HG03095 (cell line): ENCODE measurements around the gene ADAP1.
"Not testable (repeated sequence)": the region's sequence is repeated elsewhere in the genome, so short reads cannot be mapped to it uniquely, and the experiment has no call there.

Source experiments
- ATAC-seq: cut with Tn5 transposase; IDR thresholded peaks from one replicate; pipeline ENCODE4 v1.9.1; 2021; ENCODE audit warnings: moderate library complexity; ENCODE audit not compliant: unreplicated experiment

The ADAP1 gene

DNA sequence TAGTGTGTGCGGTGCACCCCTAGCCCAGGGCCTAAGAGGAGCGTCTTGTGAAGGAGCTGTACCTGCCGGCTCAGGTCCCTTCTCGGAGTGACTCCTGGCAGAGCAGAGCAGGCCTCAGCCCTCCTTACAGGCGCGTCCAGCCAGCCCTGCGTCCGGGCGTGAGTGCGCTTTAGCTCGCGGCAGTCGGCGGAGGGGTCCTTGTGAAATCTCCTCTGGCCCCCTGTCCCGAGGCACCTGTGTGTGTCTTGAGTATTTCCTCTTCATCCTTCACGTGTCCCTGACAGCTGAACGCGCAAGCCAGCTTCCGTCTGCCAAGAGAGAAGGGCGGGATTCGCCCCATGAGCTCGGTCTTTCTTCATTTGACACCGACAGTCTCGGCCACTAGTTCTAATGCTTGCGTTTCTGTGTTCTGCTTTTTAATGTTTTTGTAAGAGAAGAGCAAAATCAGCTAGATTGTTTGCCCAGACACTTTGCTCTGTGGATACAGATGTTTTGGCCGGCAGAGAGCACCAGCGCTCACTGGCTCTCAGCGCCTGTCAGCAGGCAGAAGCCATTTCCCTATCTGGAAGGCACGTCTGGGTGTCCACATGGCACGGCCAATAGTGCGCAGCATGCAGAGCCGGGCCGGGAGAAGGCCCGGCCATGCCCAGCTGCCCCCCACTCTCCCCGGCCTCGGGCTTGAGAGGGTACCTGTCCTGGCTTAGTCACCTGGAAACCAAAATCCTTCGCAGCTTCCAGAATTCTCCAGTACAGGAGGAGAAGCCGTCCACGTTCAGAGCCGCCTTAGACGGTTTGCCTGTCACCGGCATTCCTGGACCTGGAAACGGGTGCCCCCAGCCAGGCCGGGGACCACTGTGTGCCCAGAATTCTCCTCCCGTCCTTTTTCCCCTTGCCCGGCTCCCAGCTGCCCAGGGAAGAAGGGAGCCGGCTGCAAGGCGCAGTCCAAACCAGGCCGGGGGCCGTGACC, 71.1 kb downstream of the ADAP1 start:
- ATAC-seq = no peak

GRCh38 chr7:882336-883035, 72.0 kb downstream of the ADAP1 start:
- ATAC-seq = no peak

DNA sequence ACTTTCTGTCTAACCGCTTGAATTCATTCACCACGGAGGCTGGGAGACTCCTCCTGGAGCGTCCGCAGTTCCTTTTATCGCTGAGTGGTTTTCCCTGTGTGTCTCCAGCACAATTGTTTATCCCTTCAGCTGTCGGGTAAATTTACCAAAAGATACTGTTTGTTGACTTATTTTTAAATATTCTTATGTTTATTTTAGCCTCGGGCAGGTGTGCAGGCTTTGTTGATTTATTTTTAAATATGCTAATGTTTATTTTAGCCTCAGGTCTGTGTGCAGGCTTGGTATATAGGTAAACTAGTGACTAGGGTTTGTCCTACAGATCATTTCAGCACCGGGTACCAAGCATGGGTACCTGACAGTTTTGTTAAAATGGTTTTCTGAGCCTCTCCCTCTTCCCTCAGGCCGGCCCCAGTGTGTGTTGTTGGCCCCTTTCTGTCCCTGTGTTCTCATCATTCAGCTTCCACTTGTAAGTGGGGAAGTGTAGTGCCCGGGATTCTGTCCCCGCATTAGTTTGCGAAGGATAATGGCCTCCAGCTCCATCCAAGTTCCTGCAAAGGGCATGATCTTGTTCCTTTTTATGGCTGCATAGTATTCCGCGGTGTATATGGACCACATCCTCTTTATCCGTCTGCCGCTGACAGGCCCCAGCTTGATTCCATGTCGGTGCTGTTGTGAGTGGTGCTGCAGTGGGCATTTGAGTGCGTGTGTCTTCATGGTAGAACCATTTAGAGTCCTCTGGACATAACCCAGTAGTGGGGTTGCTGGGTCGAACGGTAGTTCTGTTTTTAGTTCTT, 72.8 kb downstream of the ADAP1 start:
- ATAC-seq = no peak

DNA sequence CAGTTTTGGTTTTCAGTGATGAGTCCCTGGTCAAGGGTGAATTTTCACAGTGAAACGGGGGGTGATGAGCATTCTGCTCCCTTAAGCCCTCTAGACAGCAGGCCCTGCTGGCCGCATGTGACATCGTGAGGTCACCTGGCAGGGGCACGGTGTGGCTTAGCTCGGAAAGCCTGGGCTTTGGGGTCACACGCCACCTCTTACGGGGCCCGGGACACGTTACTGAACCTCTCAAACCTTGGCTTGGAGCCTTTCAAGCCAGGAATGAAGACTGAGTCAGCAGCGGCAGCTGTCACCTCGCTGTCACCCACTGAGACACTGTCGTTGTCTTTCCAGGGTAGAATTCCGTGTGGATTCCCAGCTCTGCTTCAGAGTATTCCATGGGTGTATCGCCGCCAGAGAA, 74.0 kb downstream of the ADAP1 start:
- ATAC-seq = no peak

GRCh38 chr7:879706-880105, 74.8 kb downstream of the ADAP1 start:
- ATAC-seq = no peak

DNA sequence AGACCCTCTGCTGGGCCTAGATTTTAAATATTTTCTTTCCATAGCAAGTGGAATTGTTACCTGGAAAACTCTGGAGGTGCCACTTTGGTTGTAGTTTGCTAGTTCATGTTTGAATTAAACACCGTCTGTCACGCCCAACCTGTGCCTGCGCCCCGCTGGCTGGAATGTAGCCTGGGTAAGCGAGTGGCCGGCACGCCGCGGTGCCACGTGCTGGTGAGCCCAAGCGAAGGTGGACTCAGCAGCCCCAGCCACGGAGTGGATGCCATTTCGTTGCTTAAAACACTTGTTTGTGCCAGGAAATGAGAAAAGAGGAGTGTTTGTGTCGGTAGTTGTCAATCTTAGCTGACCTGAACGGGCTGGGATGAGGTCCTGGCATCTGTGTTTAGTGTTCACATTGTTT, 75.4 kb downstream of the ADAP1 start:
- ATAC-seq = no peak

- no peak for ATAC-seq
These were observed 76.9 kb downstream of the ADAP1 start for GRCh38 chr7:877312-878232.

DNA sequence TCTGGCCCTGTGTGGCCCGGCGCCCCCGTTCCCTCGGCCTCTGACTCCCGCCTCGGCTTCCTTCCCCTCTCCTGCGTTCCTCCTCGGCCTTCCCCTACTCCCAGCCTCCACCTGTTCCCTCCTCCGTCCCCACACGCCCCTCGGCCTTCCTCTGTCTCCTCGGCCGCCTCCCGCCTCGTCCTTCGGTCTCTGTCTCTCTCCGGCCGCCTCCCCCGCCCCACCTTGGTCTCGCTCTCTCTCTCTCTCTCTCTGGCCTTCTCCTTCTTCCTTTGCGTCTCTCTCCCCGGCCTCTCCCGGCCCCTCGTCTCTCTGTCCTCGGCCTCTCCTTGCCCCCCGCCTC, 77.5 kb downstream of the ADAP1 start:
- ATAC-seq = peak; percentile 22

GRCh38 chr7:876077-876971, 78.2 kb downstream of the ADAP1 start, which contains the start of gene GET4:
TSS of gene GET4 (plus strand) at chr7:876554. CDS start at chr7:876646, 92 bp downstream.
- ATAC-seq = peak; percentile 70

- no peak for ATAC-seq
These were observed 78.9 kb downstream of the ADAP1 start for GRCh38 chr7:875476-876076.

GRCh38 chr7:875051-875450, 79.4 kb downstream of the ADAP1 start:
- ATAC-seq = no peak

GRCh38 chr7:874031-874749, 80.3 kb downstream of the ADAP1 start:
- ATAC-seq = no peak

- ATAC-seq = no peak
These were observed 81.0 kb downstream of the ADAP1 start for GRCh38 chr7:873367-874002.

- not testable (repeated sequence) for ATAC-seq
These were observed 81.8 kb downstream of the ADAP1 start for GRCh38 chr7:872685-873084.

DNA sequence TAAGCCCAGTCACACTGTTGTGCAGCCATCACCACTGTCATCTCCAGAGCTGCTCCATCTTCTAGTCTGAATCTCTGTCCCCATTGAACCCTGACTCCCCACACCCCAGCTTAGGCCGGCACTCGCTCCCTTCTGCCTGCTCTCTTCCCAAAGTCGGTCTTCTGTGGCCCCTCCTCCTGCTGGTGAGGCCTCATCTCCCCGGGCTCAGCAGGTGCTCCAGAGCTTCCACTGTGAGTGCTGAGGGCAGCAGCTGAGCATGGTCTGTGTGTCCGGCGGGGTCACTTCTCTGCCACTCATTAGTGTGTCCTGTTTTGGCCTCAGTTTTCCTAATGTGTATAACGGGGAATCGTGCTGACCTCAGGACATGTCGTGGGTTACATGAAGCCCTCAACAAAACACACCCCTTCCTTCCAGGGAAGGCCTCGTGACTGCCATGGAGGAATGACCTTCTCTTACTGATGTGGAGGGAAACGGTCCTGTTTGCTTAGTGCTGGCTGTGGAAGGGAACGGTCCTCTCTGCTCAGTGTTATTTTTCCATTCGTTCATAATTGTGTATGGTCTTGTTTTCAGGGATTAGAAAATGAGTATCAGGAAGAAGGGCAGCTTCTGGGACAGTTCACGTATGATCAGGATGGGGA, 82.5 kb downstream of the ADAP1 start:
- ATAC-seq = no peak

GRCh38 chr7:869348-869747, 85.1 kb downstream of the ADAP1 start:
- ATAC-seq = no peak

DNA sequence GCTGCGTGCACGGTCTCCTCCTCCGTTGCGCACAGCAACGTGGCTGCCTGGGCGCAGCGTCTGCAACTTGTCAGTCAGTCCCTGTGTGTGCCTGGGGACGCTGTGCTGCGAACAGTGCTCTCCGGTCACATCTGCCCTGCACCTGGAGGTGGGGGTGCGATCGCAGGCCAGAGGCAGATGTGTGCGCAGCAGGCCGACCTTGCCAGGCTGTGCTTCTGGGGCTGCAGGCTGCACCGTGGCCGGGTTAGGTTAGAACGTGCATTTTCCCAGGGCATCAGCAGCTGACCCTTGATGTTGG, 86.3 kb downstream of the ADAP1 start:
- no peak for ATAC-seq
